Spleen (tissue), 11 donors: ENCODE measurements around the gene PPT2. TPM values are rescaled to one million over a fixed set of nuclear protein-coding genes. Genes with fewer than 3 reads are reported as not detected.
A peak's percentile ranks its signal among the peaks of the same experiment; 100 is the strongest.

Source experiments
- DNase-seq: peaks from one replicate; pipeline ENCODE4 v3.0.0-alpha.2; 2020
- H3K27ac ChIP-seq, 8 donors: fragments of 200-600 bp; sonication (generic) in 7 of 8; 1 replicate in 4 of 8; 2 replicates in 4 of 8; pipeline versions ENCODE4 v1.5.0 to v1.8.0; 2016 to 2021; ENCODE audit warnings: inconsistent platforms in 4 of 8, mild to moderate bottlenecking in 4 of 8, moderate library complexity in 1 of 8
- H3K27me3 ChIP-seq, 7 donors: fragments of 200-600 bp; sonication (generic) in 6 of 7; replicated peaks in 1 of 7; 1 replicate in 4 of 7; 2 replicates in 3 of 7; pipeline versions ENCODE4 v1.5.0 to v1.8.0; 2016 to 2021; ENCODE audit warnings: inconsistent platforms in 3 of 7, mild to moderate bottlenecking in 1 of 7
- H3K36me3 ChIP-seq, 6 donors: fragments of 200-600 bp; sonication (generic) in 5 of 6; 1 replicate in 4 of 6; 2 replicates in 2 of 6; pipeline versions ENCODE4 v1.5.0 to v1.8.0; 2016 to 2021; ENCODE audit warnings: inconsistent platforms in 2 of 6
- H3K4me1 ChIP-seq, 6 donors: fragments of 200-600 bp; sonication (generic) in 5 of 6; 1 replicate in 3 of 6; 2 replicates in 3 of 6; pipeline versions ENCODE4 v1.5.0 to v1.8.0; 2016 to 2021; ENCODE audit warnings: inconsistent platforms in 3 of 6
- H3K4me3 ChIP-seq, 8 donors: fragments of 200-600 bp; sonication (generic) in 7 of 8; 1 replicate in 4 of 8; 2 replicates in 4 of 8; pipeline versions ENCODE4 v1.5.0 to v1.8.0; 2016 to 2021; ENCODE audit warnings: inconsistent platforms in 4 of 8, mild to moderate bottlenecking in 4 of 8, moderate library complexity in 2 of 8
- H3K9me3 ChIP-seq, 8 donors: fragments of 200-600 bp; sonication (generic) in 7 of 8; 1 replicate in 4 of 8; 2 replicates in 4 of 8; pipeline versions ENCODE4 v1.5.0 to v1.8.0; 2016 to 2021; ENCODE audit warnings: inconsistent platforms in 4 of 8
- CTCF ChIP-seq, 11 experiments: fragments of 200-600 bp in 7 of 11; fragments of 450-650 bp in 4 of 11; sonication (generic) in 4 of 11; IDR thresholded peaks in 8 of 11; conservative IDR thresholded peaks in 3 of 11; 1 replicate in 7 of 11; 2 replicates in 4 of 11; pipeline versions ENCODE4 v1.4.0 to v1.8.0; 2016 to 2021; ENCODE audit warnings: antibody characterized with exemption in 11 of 11, inconsistent platforms in 4 of 11, mild to moderate bottlenecking in 1 of 11
- POLR2A ChIP-seq, 3 donors: fragments of 450-650 bp; IDR thresholded peaks; one replicate each; pipeline ENCODE4 v1.5.1; 2017; ENCODE audit warnings: antibody characterized with exemption in 3 of 3, mild to moderate bottlenecking in 1 of 3
- POLR2AphosphoS5 ChIP-seq, 3 donors: sonication (generic); formaldehyde crosslinking; IDR thresholded peaks; one replicate each; pipeline ENCODE4 v1.5.1; 2017; ENCODE audit warnings: antibody characterized with exemption in 3 of 3
- WGBS, 5 donors: extraction: QIAGEN DNeasy Blood & Tissue Kit in 3 of 5; methylation state at CpG; one replicate each; pipeline versions ENCODE4 v1.1.5 to v1.1.7; 2013 to 2018; 5-methylcytosine and 5-hydroxymethylcytosine counted together
- intact Hi-C: fragments of 100-400 bp; cut with DNase I; formaldehyde crosslinking; loops from one replicate; pipeline ENCODE4 v1.15.0; 2023; ENCODE audit warnings: low total_unique reads
- polyA plus RNA-seq, 3 donors: library from polyadenylated mRNA; stranded (reverse); fragments of 200-250 nt; gene quantifications; one replicate each; pipeline ENCODE4 v1.2.1, GENCODE V29; 2013
- total RNA-seq, 7 donors: library from RNA; depleted of rRNA in 3 of 7; stranded (reverse); fragments of >200 nt in 3 of 7; fragmentation: NEBNext Ultra II Directional in 4 of 7; extraction: Animal tissue kit (Norgen Biotek cat#: 25700) in 4 of 7; gene quantifications; one replicate each; pipeline versions ENCODE4 v1.1.0 to v1.2.1, GENCODE V29; 2016 to 2021
- donor health status: healthy with polysubstance abuse.
- donor health status: DM: no; HTN: no; CAD: no; lungs with moderate emphysema.
- donor health status: DM: no; HTN: no; CAD: no.
- donor health status: Bipolar disorder and iron deficiency.
- donor health status: healthy.
- donor health status: DM: no; HTN: no; CAD: no.
- donor health status: DM: yes; HTN: yes; CAD: no.

The PPT2 gene
- total and polyA plus RNA-seq, 10 donors = 2.3 to 26.7 (median 16.8) TPM

- Histone ChIP-seq H3K27me3 (peaks cover 0 to 78% (median 39%) of the 10 kb centered on the region in 7 donors), H3K9me3 (no peaks in the 10 kb centered on the region), H3K36me3 (no peaks in the 10 kb centered on the region), H3K4me1 (peaks cover 0 to 63% (median 34%) of the 10 kb centered on the region in 6 donors), H3K4me3 (peak overlapping the region in 7 of 8 donors; percentile 4 to 62 (median 32)), H3K27ac (peak overlapping the region in 1 of 8 donors; percentile 23)
- WGBS, 5 donors = 34 to 50% (median 44%) methylated on average over 31 to 47 of the region's 47 CpGs
- TF ChIP-seq POLR2A (IDR thresholded peaks at IDR 0.05) = no peak
- TF ChIP-seq POLR2AphosphoS5 (IDR thresholded peaks at IDR 0.05) = no peak
- no peak for TF ChIP-seq CTCF (IDR thresholded peaks at IDR 0.05 in 8 of 11, conservative IDR thresholded peaks at IDR 0.05 in 3 of 11)
- DNase-seq = no peak
- intact Hi-C loops = no loop called here
Observed at GRCh38 chr6:32149092-32149755, 4.7 kb upstream of the PPT2 start.

- Histone ChIP-seq H3K36me3 (no peaks in the 10 kb centered on the region), H3K4me3 (peak overlapping the region in 1 of 8 donors; percentile 15), H3K27me3 (peaks cover 0 to 81% (median 39%) of the 10 kb centered on the region in 7 donors), H3K4me1 (peaks cover 5 to 72% (median 43%) of the 10 kb centered on the region in 6 donors), H3K9me3 (no peaks in the 10 kb centered on the region), H3K27ac (no peak overlapping the region)
- intact Hi-C loops = no loop called here
- no peak for DNase-seq
- no peak for TF ChIP-seq POLR2AphosphoS5 (IDR thresholded peaks at IDR 0.05)
- TF ChIP-seq POLR2A (IDR thresholded peaks at IDR 0.05) = no peak
- TF ChIP-seq CTCF (IDR thresholded peaks at IDR 0.05 in 8 of 11, conservative IDR thresholded peaks at IDR 0.05 in 3 of 11) = no peak
- 39 to 51% (median 42%) methylated on average over 39 to 55 of the region's 55 CpGs for WGBS, 5 donors
Observed at GRCh38 chr6:32149932-32150870, 3.7 kb upstream of the PPT2 start.

GRCh38 chr6:32151181-32151862, 2.6 kb upstream of the PPT2 start:
- intact Hi-C loops = no loop called here
- Histone ChIP-seq H3K27ac (peak overlapping the region in 1 of 8 donors; percentile 85), H3K9me3 (no peaks in the 10 kb centered on the region), H3K27me3 (peaks cover 0 to 81% (median 39%) of the 10 kb centered on the region in 7 donors), H3K4me3 (peak overlapping the region in 4 of 8 donors; percentile 19 to 80 (median 44)), H3K4me1 (peaks cover 6 to 80% (median 44%) of the 10 kb centered on the region in 6 donors), H3K36me3 (peaks cover 0 to 7% (median under 1%) of the 10 kb centered on the region in 6 donors)
- no peak for DNase-seq
- WGBS, 5 donors = 43 to 52% (median 46%) methylated on average over 8 of the region's 8 CpGs
- TF ChIP-seq CTCF (IDR thresholded peaks at IDR 0.05 in 8 of 11, conservative IDR thresholded peaks at IDR 0.05 in 3 of 11) = no peak
- TF ChIP-seq POLR2AphosphoS5 (IDR thresholded peaks at IDR 0.05) = no peak
- TF ChIP-seq POLR2A (IDR thresholded peaks at IDR 0.05) = no peak
